Measurements from ENCODE around the gene CYSLTR2.
"Not testable (repeated sequence)": the region's sequence is repeated elsewhere in the genome, so short reads cannot be mapped to it uniquely, and the experiment has no call there.

CYSLTR2 gene

GRCh38 chr13:48693998-48694397 is 40.3 kb downstream of the CYSLTR2 start:
- DNase-seq (ENCODE audit: low read depth), result no peak

GRCh38 chr13:48695776-48696175 is 42.0 kb downstream of the CYSLTR2 start:
- no peak for DNase-seq (ENCODE audit: low read depth)

- DNase-seq (ENCODE audit: low read depth), result not testable (repeated sequence)
Measured at GRCh38 chr13:48696676-48697075, 42.9 kb downstream of the CYSLTR2 start.

GRCh38 chr13:48707405-48707804 is 53.7 kb downstream of the CYSLTR2 start:
- no peak for DNase-seq (ENCODE audit: low read depth)

- no peak for DNase-seq (ENCODE audit: low read depth)
Measured at GRCh38 chr13:48708764-48709163, 55.0 kb downstream of the CYSLTR2 start.

GRCh38 chr13:48709213-48709612 is 55.5 kb downstream of the CYSLTR2 start:
- no peak for DNase-seq (ENCODE audit: low read depth)

- no peak for DNase-seq (ENCODE audit: low read depth)
Measured at GRCh38 chr13:48710160-48710559, 56.4 kb downstream of the CYSLTR2 start.

- no peak for DNase-seq (ENCODE audit: low read depth)
Measured at GRCh38 chr13:48712141-48712540, 58.4 kb downstream of the CYSLTR2 start.

- no peak for DNase-seq (ENCODE audit: low read depth)
Measured at GRCh38 chr13:48715977-48716376, 62.2 kb downstream of the CYSLTR2 start.

GRCh38 chr13:48720621-48721020 is 66.9 kb downstream of the CYSLTR2 start:
- no peak for DNase-seq (ENCODE audit: low read depth)

- no peak for DNase-seq (ENCODE audit: low read depth)
Measured at GRCh38 chr13:48723168-48723567, 69.4 kb downstream of the CYSLTR2 start.

- no peak for DNase-seq (ENCODE audit: low read depth)
Measured at GRCh38 chr13:48725271-48725670, 71.5 kb downstream of the CYSLTR2 start.

GRCh38 chr13:48726711-48727110 is 73.0 kb downstream of the CYSLTR2 start:
- DNase-seq (ENCODE audit: low read depth), result no peak

- DNase-seq (ENCODE audit: low read depth), result no peak
Measured at GRCh38 chr13:48727241-48728011, 73.7 kb downstream of the CYSLTR2 start.

GRCh38 chr13:48728226-48728625 is 74.5 kb downstream of the CYSLTR2 start:
- DNase-seq (ENCODE audit: low read depth), result no peak

- DNase-seq (ENCODE audit: low read depth), result no peak
Measured at GRCh38 chr13:48728876-48729275, 75.1 kb downstream of the CYSLTR2 start.

GRCh38 chr13:48729856-48730255 is 76.1 kb downstream of the CYSLTR2 start:
- no peak for DNase-seq (ENCODE audit: low read depth)

GRCh38 chr13:48731001-48731658 is 77.4 kb downstream of the CYSLTR2 start:
- no peak for DNase-seq (ENCODE audit: low read depth)

- peak; percentile 33 for DNase-seq (ENCODE audit: low read depth)
Measured at GRCh38 chr13:48731957-48732569, 78.3 kb downstream of the CYSLTR2 start.

- DNase-seq (ENCODE audit: low read depth), result no peak
Measured at GRCh38 chr13:48733739-48734335, 80.1 kb downstream of the CYSLTR2 start.

- DNase-seq (ENCODE audit: low read depth), result no peak
Measured at GRCh38 chr13:48735571-48735970, 81.8 kb downstream of the CYSLTR2 start.

GRCh38 chr13:48737689-48738088 is 84.0 kb downstream of the CYSLTR2 start:
- DNase-seq (ENCODE audit: low read depth), result no peak

GRCh38 chr13:48738311-48738710 is 84.6 kb downstream of the CYSLTR2 start:
- DNase-seq (ENCODE audit: low read depth), result no peak
